Measurements from ENCODE around the gene FBXL14. TPM values are rescaled to one million over a fixed set of nuclear protein-coding genes. Genes with fewer than 3 reads are reported as not detected.

FBXL14 gene
- total RNA-seq, 4 donors from 2014 or later: 5.4 to 12.4 (median 7.6) TPM

DNA sequence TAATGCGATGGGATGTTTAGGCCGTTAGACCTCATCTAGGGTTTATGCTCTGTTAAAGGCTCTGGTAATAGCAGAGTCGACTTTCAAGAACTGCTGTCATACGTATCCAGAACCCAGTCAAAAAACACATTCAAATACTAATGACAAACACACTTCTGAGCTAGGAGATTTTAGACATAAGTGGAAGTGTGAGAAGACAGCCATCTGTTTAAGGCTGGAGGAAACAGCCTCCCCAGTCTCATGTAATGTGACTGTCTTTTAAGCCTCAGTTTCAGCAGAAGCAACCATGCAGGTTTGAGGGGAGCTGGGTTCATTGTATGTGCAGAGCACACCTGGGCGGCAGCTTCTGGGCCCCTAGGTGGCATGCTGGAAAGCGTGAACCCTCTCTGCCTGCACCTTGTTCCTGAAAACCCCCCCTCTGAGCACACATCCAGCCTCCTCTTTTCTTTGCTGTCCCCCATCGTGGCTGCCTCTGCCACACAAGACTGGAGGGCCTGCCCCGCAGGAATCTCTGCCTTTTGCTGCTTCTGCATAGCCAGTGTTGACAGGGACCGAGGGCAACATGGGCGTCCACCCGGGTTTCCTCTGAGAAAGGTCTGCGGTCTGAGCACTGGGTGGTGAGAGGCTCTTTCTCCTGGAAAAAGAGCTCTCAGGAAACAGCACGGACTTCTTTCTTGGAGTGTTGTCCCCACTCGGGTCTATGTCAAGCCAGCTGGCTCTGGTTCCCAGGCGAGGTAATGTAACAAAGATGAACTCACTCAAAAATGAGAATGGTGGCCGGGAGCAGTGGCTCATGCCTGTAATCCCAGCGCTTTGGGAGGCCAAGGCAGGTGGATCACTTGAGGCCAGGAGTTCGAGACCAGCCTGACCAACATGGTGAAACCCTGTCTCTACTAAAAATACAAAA, 46.2 kb upstream of the FBXL14 start:
- Histone ChIP-seq H3K9me3 (no peaks in the 10 kb centered on the region), H3K27me3 (no peaks in the 10 kb centered on the region), H3K27ac (no peak overlapping the region), H3K4me3 (no peak overlapping the region), H3K4me1 (peaks cover 7% of the 10 kb centered on the region), H3K36me3 (peaks cover 3% of the 10 kb centered on the region)
- 77% methylated on average over 15 of the region's 18 CpGs for WGBS
- no peak for DNase-seq (ENCODE audit: low spot score in 2 of 2)
- TF ChIP-seq EP300 (IDR thresholded peaks at IDR 0.05) (no peak), POLR2A (IDR thresholded peaks at IDR 0.05) (no peak)
- TF ChIP-seq, protein P1, sequence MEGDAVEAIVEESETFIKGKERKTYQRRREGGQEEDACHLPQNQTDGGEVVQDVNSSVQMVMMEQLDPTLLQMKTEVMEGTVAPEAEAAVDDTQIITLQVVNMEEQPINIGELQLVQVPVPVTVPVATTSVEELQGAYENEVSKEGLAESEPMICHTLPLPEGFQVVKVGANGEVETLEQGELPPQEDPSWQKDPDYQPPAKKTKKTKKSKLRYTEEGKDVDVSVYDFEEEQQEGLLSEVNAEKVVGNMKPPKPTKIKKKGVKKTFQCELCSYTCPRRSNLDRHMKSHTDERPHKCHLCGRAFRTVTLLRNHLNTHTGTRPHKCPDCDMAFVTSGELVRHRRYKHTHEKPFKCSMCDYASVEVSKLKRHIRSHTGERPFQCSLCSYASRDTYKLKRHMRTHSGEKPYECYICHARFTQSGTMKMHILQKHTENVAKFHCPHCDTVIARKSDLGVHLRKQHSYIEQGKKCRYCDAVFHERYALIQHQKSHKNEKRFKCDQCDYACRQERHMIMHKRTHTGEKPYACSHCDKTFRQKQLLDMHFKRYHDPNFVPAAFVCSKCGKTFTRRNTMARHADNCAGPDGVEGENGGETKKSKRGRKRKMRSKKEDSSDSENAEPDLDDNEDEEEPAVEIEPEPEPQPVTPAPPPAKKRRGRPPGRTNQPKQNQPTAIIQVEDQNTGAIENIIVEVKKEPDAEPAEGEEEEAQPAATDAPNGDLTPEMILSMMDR (IDR thresholded peaks at IDR 0.05): no peak

DNA sequence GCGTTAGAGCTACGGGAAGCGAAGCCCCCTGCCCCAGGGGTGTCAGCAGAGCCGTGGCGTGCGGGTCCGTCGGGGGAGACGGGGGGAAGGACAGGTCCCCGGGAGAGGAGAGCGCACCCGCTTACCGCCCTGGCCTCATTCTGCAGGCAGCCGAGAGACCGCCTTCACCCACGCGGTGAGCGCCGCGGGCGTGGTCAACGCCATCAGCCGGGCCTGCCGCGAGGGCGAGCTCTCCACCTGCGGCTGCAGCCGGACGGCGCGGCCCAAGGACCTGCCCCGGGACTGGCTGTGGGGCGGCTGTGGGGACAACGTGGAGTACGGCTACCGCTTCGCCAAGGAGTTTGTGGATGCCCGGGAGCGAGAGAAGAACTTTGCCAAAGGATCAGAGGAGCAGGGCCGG, 45.2 kb upstream of the FBXL14 start:
- no peak for DNase-seq (ENCODE audit: low spot score in 2 of 2)
- Histone ChIP-seq H3K27me3 (no peaks in the 10 kb centered on the region), H3K27ac (no peak overlapping the region), H3K4me1 (peaks cover 4% of the 10 kb centered on the region), H3K36me3 (peaks cover 3% of the 10 kb centered on the region), H3K4me3 (no peak overlapping the region), H3K9me3 (no peaks in the 10 kb centered on the region)
- 89% methylated on average over 14 of the region's 40 CpGs for WGBS
- TF ChIP-seq, protein P1 (IDR thresholded peaks at IDR 0.05): no peak
- TF ChIP-seq POLR2AphosphoS5 (IDR thresholded peaks at IDR 0.05): no peak

DNA sequence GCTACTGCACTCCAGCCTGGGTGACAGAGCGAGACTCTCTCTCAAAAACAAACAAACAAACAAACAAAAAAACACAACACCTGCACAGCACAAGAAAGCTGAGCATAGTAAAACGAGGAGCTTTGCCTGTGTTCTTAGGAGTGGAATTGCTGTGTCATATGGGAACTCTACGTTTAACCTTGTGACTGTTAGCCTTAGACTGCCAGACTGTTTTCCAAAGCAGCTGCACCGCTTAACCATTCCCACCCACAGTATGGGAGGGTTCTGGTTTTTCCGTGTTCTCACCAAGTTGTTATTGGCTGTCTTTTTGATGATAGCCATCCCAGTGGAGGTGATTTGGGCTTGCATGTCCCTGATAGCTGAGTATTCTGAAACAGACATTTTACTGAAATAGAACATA, 43.8 kb upstream of the FBXL14 start:
- no peak for DNase-seq (ENCODE audit: low spot score in 2 of 2)
- Histone ChIP-seq H3K9me3 (no peaks in the 10 kb centered on the region), H3K4me3 (no peak overlapping the region), H3K36me3 (peaks cover 3% of the 10 kb centered on the region), H3K27ac (no peak overlapping the region), H3K4me1 (peaks cover 7% of the 10 kb centered on the region), H3K27me3 (no peaks in the 10 kb centered on the region)
- 80% methylated on average over 5 of the region's 5 CpGs for whole genome bisulfite sequencing
- TF ChIP-seq POLR2A (IDR thresholded peaks at IDR 0.05): no peak
- TF ChIP-seq EP300 (IDR thresholded peaks at IDR 0.05): no peak
- TF ChIP-seq, protein P1 (IDR thresholded peaks at IDR 0.05): no peak
- TF ChIP-seq POLR2AphosphoS5 (IDR thresholded peaks at IDR 0.05): no peak

DNA sequence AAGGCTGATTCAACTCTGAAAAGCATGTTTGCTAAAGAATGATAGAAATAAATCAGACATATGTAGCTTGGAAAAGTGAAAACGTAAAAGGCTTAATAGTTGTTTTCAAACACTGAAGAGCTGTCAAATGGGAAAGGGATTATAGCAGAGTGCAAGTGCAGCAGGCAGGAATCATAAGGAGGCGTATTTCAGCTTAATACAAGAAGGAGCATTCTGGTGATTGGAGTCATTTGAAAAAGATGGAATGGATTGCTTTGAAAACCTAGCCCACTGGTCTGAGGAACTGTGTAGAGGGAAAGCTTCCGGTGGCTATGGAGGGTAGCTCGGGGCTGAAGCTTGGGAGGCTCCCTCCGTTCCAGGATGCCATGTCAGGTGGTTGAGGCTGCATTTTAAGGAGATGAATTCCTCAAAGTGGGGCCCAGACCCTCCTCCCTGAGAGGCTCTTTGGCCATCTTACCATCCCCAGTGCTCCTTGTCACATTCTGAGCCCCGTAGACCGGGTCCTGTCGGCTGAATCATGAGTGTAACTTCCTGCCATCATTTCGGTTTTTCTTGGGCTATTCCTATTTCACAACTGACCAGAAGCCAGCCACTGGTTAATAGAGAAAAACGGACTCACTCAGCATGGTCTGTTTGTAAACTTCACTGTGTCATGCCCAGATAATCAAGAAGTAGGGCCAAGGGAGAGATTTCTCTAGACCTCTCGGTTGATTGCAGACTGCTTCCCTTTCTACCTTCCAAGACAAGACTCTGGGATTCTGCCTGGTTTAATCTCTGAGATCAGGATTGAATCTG, 41.1 kb upstream of the FBXL14 start:
- TF ChIP-seq POLR2AphosphoS5 (IDR thresholded peaks at IDR 0.05) (no peak), EP300 (IDR thresholded peaks at IDR 0.05) (no peak), POLR2A (IDR thresholded peaks at IDR 0.05) (no peak)
- TF ChIP-seq, protein P1 (IDR thresholded peaks at IDR 0.05): no peak
- Histone ChIP-seq H3K27ac (no peak overlapping the region), H3K9me3 (no peaks in the 10 kb centered on the region), H3K27me3 (no peaks in the 10 kb centered on the region), H3K4me3 (no peak overlapping the region), H3K36me3 (peaks cover 3% of the 10 kb centered on the region), H3K4me1 (peaks cover 13% of the 10 kb centered on the region)
- no peak for DNase-seq (ENCODE audit: low spot score in 2 of 2)
- WGBS: 84% methylated on average over 11 of the region's 11 CpGs

DNA sequence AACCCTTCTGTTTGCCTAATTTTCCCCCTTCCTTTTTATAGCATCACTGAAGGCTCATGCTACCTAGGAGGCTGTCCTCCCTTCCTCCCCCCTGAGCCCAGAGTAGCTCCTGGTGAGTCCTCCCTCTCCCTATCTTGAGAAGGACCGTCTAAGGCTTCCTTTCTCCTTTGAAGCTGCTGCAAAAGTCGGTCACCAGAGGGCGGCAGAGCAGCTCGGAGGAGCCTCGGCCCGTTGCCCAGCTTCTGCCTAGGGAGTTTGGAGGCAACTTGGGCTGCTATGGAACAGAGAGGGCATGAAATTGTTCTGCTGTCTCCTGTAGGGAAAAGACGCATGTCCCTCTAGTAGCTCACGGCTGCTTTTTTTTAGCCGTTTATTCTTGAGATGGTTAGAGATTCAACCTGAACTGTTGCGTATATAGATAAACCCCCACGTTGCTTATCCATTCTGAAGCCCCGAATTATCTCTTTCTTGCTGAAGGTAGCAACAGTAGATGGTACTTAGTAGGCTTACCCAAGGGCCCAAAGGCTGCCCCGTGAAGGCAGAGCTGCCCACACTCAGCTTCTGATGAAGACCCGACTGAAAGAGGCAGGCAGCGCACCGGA, 40.3 kb upstream of the FBXL14 start:
- TF ChIP-seq, protein P1 (IDR thresholded peaks at IDR 0.05): peak; percentile 37 to 84
- TF ChIP-seq EP300 (IDR thresholded peaks at IDR 0.05): no peak
- DNase-seq (ENCODE audit: low spot score in 2 of 2): peak; percentile 80 to 89
- Histone ChIP-seq H3K9me3 (no peaks in the 10 kb centered on the region), H3K27me3 (no peaks in the 10 kb centered on the region), H3K27ac (no peak overlapping the region), H3K4me1 (peaks cover 21% of the 10 kb centered on the region), H3K4me3 (no peak overlapping the region), H3K36me3 (peaks cover 3% of the 10 kb centered on the region)
- 44% methylated on average over 16 of the region's 16 CpGs for WGBS

Measured in suprapubic skin (tissue), 4 donors.